H1 (cell line): ENCODE data around the gene WDR74. TPM values are rescaled to one million over a fixed set of nuclear protein-coding genes. Genes with fewer than 3 reads are reported as not detected.

ENCODE experiments used
- CTBP2 ChIP-seq: IDR thresholded peaks from 2 replicates; pipeline ENCODE4 v1.7.0; 2011; ENCODE audit warnings: borderline replicate concordance, mild to moderate bottlenecking, moderate library complexity, mixed read lengths, low read length; ENCODE audit not compliant: insufficient read depth, insufficient read length
- ZNF274 ChIP-seq: IDR thresholded peaks from 2 replicates; pipeline ENCODE4 v1.7.0; 2012; ENCODE audit warnings: low read length, borderline replicate concordance; ENCODE audit errors: extremely low read depth
- polyA plus RNA-seq, 7 experiments: library from polyadenylated mRNA; depleted of rRNA in 3 of 7; stranded (reverse) in 5 of 7; unstranded in 2 of 7; fragments of >200 nt in 5 of 7; fragments of 200-250 nt in 2 of 7; gene quantifications; 1 replicate in 5 of 7; 2 replicates in 1 of 7; 4 replicates in 1 of 7; pipeline versions ENCODE4 v1.2.1 to v1.2.3, GENCODE V29; 2011 to 2013; ENCODE audit warnings: missing spikeins in 2 of 7, mixed read lengths in 2 of 7
- total RNA-seq: library from RNA; stranded (reverse); fragmentation: NEBNext Ultra II Directional; extraction: Animal tissue kit (Norgen Biotek cat#: 25700); gene quantifications from 2 replicates; pipeline ENCODE4 v1.2.1, GENCODE V29; 2021

Gene WDR74
- total and polyA plus RNA-seq, 2 of the 8 experiments (the other 6 are each of a cell fraction or from before 2014, with no cell fraction given), result 93.6 to 97.0 TPM

GRCh38 chr11:62794201-62794775 is 45.1 kb downstream of the WDR74 start (continued):
- TF ChIP-seq CTBP2 (no peak), ZNF274 (no peak)
